ENCODE results near the gene JCAD. TPM values are rescaled to one million over a fixed set of nuclear protein-coding genes. Genes with fewer than 3 reads are reported as not detected.

JCAD gene
- total RNA-seq, 4 donors from 2014 or later: 21.7 to 112 (median 43.0) TPM

DNA sequence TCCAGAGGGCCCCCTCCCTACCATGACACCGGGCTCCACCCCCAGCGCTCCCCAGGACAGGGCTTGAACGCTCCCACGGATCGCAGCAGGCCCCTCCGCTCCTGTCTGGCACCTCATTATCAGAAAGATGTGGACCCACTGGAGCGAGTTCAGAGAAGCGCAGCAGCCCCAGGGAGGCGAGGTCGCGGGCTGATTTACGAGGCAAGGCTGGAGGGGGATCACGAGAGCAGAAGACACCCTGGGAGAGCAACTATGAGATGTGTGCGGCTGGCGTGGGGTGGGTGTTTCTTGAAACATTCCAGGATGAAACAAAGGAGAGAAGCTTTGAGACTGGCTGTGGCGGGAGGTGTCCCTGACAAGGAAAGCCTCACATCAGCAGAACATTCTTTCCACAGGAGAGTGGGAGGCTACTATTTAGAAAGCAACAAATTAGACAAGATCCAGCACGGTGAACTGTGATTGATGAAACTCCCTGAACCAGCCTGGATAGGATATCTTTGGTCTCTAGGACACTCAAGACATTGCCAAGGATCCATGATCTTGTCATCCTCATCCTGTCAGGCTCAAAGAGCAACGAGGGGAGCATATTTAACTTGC, 66.0 kb downstream of the JCAD start:
- TF ChIP-seq, protein P1, sequence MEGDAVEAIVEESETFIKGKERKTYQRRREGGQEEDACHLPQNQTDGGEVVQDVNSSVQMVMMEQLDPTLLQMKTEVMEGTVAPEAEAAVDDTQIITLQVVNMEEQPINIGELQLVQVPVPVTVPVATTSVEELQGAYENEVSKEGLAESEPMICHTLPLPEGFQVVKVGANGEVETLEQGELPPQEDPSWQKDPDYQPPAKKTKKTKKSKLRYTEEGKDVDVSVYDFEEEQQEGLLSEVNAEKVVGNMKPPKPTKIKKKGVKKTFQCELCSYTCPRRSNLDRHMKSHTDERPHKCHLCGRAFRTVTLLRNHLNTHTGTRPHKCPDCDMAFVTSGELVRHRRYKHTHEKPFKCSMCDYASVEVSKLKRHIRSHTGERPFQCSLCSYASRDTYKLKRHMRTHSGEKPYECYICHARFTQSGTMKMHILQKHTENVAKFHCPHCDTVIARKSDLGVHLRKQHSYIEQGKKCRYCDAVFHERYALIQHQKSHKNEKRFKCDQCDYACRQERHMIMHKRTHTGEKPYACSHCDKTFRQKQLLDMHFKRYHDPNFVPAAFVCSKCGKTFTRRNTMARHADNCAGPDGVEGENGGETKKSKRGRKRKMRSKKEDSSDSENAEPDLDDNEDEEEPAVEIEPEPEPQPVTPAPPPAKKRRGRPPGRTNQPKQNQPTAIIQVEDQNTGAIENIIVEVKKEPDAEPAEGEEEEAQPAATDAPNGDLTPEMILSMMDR (IDR thresholded peaks at IDR 0.05; ENCODE audit: low read depth): no peak

DNA sequence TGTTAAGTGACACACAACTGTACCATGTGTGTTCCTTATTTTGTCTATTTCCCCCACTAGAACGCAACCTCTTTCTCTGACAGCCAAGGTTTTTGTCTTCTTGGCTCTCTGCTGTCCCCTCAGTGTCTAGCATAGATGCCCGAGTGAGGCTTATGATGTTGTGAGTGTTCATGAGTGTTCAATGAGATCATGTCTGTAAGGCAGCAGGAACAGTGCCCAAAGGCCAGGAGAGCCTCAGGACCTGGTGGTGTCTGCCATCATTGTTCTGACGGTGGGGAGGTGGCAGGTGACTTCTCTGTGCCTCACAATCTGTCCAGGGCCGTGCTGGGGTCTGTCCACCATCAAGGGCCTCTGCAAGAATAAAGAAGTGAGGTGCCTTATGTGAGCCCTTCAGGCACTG, 66.5 kb downstream of the JCAD start:
- TF ChIP-seq, protein P1 (IDR thresholded peaks at IDR 0.05; ENCODE audit: low read depth): no peak

DNA sequence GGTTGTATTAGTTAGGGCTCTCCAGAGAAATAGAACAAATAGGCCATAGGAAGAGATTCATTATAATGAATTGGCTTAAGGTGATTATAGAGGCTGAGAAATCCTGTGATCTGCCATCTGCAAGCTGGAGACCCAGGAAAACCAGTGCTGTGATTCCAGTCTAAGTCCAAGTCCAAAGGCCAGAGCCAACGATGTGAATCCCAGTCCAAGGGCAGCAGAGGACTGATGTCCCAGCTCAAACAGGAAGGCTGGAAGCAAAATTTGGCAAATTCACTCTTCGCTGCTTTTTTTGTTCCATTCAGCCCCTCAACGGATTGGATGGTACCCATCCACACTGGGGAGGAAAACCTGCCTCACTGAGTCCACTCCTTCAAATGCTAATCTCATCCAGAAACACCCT, 68.0 kb downstream of the JCAD start:
- TF ChIP-seq, protein P1 (IDR thresholded peaks at IDR 0.05; ENCODE audit: low read depth): no peak

DNA sequence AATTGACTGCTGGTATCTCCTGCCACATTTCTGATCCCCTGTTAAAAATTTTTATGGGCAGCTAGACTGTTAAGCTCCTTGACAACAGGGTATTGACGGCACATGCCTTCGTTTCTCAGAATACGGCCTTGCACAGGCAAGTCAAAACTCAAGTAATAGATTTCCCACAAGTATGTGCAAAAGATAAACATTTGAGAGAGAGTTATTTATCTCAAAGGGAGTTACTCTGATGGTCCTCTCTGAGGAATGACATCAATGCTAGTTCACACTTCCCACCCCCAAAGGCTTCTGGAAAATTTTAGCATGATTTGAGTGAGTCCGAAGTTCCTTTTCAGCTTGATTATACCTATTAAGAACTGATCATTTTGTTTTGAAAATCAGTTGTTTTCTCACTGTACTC, 71.9 kb downstream of the JCAD start:
- TF ChIP-seq, protein P1 (IDR thresholded peaks at IDR 0.05; ENCODE audit: low read depth): no peak

DNA sequence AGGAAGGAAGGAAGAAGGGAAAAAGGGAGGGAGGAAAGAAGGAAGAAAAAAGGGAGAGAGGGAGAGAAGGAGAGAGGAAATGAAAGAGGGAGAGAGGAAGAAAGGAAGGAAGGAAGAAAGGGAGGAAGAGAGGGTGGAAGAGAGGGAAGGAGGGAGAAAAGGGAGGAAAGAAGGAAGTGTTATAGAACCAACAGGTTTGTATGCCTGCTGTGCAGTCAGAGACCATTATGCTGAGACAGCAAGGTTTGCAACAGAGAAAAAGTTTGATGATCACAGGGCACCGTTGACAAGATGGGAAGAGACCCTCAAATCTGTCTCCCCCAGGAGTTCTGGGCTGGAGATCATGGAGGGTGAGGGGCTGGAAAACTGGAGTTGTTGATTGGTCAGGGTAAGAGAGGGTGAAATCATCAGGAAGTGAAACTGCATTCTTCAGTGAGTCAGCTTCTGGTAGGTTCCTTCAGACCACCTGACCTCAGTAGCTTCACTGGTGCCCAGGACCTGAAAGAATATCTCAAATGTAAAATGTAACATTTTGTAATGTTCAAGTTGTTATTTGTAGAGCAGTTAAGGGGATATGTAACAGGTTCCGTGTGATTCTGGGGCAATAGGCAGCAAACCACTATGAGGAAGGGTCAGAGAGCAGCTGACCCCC, 76.3 kb downstream of the JCAD start:
- TF ChIP-seq, protein P1 (IDR thresholded peaks at IDR 0.05; ENCODE audit: low read depth): no peak

DNA sequence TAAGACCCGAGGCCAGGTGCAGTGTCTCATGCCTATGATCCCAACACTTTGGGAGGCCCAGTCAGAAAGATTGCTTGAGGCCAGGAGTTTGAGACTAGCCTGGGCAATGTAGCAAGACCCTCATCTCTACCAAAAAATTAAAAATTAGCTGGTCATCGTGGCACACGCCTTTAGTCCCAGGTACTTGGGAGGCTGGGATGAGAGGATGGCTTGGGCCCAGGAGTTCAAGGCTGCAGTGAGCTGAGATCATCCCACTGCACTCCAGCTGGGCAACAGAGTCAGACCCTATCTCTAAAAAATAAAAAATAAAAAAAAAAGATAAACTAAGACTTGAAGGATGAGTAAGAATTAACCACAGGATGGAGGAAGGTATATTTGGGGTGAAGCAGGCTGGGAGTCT, 77.9 kb downstream of the JCAD start:
- TF ChIP-seq, protein P1 (IDR thresholded peaks at IDR 0.05; ENCODE audit: low read depth): no peak

DNA sequence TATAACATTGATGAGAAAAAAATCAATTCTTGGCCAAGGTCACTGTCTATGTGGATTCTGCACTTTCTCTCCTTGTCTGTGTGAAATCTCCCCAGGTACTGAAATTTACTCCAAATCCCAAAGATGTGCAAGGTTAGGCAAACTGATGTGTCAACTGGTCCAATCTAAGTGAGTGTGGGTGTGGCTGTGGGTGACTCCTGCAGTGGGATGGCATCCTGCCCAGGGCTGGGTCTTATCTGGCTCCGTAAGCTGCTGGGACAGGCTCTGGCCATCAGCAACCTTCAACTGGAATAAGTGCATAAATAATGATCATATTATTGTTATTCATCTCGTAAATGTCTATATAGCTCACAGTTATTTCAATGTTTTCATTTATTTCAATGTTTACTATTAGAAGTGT, 79.3 kb downstream of the JCAD start:
- TF ChIP-seq, protein P1 (IDR thresholded peaks at IDR 0.05; ENCODE audit: low read depth): no peak
